ENCODE data around the gene TIGIT.
"Not testable (repeated sequence)": the region's sequence is repeated elsewhere in the genome, so short reads cannot be mapped to it uniquely, and the experiment has no call there.

The TIGIT gene

DNA sequence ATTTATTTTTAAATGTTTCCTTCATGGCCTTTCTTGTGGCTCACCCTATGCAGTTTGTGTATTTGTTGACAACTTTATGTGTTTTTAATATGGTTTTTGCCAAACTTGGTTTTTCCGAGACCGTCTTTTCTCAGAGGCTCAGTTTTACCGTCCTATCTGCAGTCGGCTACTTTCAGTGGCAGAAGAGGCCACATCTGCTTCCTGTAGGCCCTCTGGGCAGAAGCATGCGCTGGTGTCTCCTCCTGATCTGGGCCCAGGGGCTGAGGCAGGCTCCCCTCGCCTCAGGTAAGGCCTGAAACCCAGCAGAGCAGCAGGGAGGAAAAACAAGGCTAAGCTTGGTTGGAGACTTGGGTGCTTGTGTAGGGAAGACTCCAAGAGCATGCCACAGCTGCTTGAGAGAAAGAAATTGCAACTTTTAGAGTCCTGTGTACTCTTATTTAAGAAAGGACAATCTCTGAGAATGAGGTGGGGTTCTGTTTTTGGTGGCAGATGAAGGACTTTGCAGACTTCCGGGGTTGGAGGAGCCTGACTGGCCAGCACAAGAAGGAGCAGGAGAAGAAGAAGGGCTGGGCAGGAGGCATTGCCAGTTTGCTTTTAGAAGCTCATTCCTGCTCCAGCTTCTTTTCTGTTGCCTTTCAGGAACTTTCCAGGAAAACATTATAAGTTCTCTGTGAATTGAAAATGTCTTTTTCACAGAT is at the start of gene TIGIT:
Gene TIGIT, plus strand, starts transcription at position 191 of the 698 bp plus-strand sequence. Its CDS starts 34 bp downstream, at position 225.
- DNase-seq = no peak

- no peak for DNase-seq
Measured at GRCh38 chr3:114252954-114253353, 40.9 kb upstream of the TIGIT start.

- DNase-seq = no peak
Measured at GRCh38 chr3:114253505-114253904, 40.3 kb upstream of the TIGIT start.

- no peak for DNase-seq
Measured at GRCh38 chr3:114259566-114259965, 34.3 kb upstream of the TIGIT start.

DNA sequence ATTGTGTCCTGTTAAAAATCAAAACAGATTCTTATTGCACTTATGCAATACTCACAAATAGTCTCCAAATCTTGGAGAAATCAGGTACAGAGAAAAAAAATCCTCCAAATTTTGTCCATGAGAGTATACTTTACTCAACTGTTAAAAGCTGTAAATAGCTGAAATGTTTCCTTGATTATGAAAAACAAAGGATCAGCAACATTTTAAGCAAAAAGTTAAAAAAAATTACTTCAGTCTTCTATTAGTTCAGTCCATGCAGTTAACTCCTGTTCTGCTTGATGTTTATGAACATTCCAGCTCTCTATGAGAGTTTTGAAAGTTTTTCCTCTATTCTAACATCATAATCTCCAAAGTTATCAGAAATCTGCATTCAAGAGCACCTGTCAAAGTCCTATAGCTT is 33.7 kb upstream of the TIGIT start:
- no peak for DNase-seq

DNA sequence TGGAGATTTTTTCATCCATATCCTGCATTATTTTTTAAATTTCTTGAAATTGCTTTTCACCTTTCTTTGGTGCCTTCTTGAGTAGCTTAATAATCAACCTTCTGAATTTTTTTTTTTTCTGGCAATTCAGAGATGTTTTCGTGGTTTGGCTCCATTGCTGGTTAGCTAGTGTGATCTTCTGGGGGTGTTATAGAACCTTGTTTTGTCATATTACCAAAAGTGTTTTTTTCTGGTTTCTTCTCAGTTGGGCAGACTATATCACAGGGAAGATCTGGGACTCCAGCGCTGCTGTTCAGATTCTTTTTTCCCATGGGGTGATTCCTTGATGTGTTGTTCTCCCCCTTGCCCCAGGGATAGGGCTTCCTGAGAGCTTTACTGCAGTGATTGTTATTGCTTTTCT is 23.8 kb upstream of the TIGIT start:
- no peak for DNase-seq

GRCh38 chr3:114272271-114272670 is 21.6 kb upstream of the TIGIT start:
- no peak for DNase-seq

- DNase-seq = no peak
Measured at GRCh38 chr3:114274929-114275328, 18.9 kb upstream of the TIGIT start.

- DNase-seq = not testable (repeated sequence)
Measured at GRCh38 chr3:114276856-114277255, 17.0 kb upstream of the TIGIT start.

DNA sequence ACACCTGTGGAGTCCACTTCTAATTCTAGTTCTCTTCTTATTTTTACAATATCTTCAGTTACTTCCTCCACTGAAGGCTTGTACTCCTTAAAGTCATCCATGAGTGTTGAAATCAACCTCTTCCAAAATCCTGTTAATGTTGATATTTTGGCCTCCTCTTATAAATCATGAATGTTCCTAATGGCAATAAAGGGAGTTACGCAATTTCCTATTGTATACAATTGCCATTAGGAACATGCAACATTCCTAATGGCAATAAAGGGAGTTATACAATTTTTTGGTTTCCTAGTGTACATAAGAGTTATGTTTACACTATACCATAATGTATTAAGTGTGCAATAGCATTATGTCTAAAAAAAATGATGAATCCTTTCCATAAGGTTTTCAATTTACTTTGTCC is 9.2 kb upstream of the TIGIT start:
- no peak for DNase-seq

DNA sequence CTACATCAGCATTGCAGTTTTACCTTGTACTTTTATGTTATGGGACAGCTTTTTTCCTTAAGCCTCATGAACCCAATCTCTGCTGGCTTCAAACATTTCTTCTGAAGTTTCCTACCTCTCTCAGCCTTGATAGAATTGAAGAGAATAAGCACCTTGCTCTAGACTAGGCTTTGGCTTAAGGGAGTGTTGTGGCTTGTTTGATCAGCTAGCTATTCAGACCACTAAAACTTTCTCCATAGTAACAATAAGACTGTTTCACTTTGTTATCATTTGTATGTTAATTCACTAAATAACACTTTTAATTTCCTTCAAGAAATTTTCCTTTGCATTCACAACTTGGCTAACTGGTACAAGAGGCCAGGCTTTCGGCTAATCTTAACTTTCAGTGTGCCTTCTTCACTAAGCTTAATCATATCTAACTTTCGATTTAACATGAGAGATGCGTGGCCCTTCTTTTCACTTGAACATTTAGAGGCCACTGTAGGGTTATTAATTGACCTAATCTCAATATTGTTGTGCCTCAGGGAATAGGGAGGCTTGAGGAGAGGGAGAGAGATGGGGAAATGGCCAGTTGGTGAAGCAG is 8.1 kb upstream of the TIGIT start:
- no peak for DNase-seq

GRCh38 chr3:114286266-114286665 is 7.6 kb upstream of the TIGIT start:
- DNase-seq = no peak

DNA sequence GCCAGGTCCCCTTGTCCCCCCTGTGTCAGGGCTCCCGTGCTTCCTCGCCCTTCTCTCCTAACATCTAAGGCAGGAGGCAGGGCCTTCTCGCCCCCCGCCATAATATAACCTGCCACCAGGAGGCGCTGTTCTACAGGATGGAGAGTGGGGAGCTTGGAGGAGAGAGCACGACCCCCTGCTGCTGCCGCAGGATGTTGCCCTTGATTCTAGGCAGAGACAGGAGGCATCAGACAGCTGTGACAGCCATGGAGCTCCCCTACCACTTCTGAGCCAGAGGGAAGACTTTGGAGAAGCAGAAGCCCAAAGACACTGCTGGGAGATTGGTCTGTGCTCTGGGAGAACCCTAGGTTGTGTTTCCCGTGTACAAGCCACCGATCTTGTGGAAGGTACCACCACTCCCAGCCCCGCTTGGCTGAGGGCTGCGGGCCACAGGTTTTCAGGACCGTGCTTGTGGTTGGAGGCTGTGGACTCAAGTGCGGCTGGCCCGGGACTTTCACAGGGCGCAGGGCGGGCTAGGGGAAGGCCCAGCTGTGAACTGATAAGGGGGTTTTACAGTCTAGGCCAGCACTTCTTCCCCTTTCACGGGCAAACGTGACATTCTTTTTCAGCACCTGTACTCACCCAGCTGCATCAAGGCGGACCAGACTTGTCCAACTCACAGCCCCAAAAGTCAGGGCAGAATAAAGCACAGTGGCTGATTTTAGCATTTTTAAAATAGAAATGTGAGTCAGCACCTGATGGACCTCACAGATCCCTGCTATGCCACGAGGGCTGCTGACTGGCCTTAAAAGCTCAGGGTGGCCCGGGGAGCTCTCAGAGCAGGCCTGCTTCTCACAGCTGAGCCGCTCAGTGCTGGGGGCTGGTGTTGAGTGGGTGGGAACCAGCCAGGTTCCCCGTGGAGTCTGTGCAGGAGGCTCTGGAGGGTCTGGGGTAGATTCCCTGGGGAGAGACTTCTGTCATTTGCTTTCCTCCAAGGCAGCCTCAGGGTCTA is 2.6 kb upstream of the TIGIT start:
- DNase-seq = peak; percentile 96

GRCh38 chr3:114294940-114295480 is 1.2 kb downstream of the TIGIT start:
- DNase-seq = no peak

DNA sequence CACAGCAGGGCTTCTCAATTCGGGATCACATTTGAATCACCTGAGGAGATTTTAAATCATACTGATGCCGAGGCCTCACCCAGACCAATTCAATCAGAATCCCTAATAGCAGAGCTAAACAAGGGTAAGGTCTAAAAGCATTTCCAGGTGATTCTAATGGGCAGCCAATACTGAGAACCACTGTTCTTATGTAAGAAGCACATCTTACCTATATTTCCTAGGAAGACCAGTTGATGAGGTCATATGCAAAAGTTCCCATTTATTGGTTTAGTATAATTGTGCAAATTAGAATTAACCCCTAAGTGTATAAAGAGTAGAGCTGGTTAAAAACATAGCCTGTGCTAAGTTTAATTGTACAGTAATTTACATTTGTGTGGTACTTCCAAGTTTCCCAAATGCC is 2.1 kb downstream of the TIGIT start:
- no peak for DNase-seq

GRCh38 chr3:114299421-114299820 is 5.6 kb downstream of the TIGIT start:
- DNase-seq = peak in 1 of 2 donors; percentile 39

DNA sequence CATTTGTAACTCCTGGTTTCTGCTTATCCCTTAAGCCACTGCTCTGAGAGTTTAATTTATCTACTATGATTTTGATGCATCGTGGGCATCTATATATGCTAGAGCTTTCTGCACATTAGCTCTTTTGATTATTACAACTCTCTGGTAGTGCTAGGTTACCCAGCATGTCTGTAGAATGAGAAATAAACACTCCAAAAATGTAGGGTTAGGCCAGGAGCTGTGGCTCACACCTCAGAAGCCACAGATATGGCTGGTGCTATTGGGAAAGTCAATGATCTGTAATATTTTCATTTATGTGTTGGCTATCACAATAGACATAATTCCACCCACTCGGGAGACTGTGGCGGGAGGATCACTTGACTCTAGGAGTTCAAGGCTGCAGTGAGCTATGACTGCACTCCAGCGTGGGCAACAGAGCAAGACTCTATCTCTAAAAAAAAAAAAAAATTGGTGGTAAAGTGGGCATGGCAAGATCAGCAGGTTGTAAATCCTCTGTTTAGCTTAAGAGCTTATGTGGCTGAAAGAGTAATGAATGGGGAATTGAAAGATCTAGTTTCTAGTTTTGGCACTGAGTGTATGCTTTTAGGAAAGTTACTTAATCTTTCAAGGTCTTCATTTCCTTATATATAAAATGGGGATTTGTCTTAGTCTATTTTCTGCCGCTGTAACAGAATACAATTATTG is 6.3 kb downstream of the TIGIT start:
- no peak for DNase-seq

GRCh38 chr3:114307222-114307830 is 13.5 kb downstream of the TIGIT start:
- peak; percentile 33 to 48 for DNase-seq

DNA sequence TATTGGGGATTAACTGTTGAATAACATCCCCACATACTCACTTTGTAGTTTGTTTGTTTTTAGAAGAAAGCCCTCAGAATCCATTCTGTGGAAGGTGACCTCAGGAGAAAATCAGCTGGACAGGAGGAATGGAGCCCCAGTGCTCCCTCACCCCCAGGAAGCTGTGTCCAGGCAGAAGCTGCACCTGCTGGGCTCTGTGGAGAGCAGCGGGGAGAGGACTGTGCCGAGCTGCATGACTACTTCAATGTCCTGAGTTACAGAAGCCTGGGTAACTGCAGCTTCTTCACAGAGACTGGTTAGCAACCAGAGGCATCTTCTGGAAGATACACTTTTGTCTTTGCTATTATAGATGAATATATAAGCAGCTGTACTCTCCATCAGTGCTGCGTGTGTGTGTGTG is 14.0 kb downstream of the TIGIT start:
- DNase-seq = no peak

- no peak for DNase-seq
Measured at GRCh38 chr3:114308377-114308776, 14.5 kb downstream of the TIGIT start.

GRCh38 chr3:114308830-114309229 is 15.0 kb downstream of the TIGIT start:
- DNase-seq = peak; percentile 55 to 66

DNA sequence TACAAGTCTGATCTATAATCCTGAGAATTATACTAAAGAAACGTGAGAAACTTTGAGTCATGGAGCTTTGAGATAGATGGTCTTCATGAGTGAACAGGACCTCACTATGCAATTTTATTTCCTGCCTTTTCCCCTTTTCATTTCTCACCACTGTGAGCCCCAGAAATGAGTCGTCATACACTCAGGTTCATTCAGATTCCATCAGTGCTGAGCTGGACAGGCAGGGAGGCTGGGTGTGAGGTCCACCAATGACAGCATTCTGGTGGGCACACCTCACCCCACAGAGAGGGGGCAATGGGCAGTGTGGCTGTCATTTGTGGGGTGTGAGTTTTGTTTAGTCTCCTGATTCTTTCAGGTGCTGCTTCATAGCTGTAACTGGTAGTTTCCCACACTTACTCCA is 16.9 kb downstream of the TIGIT start:
- DNase-seq = no peak

Measured in stimulated activated CD4-positive, alpha-beta T cell treated with anti-CD3 and anti-CD28 coated beads, Interleukin-2, amount 100 ng/mL, for 24 hours (primary cell).